ENCODE results near the gene CPEB4.

DNA sequence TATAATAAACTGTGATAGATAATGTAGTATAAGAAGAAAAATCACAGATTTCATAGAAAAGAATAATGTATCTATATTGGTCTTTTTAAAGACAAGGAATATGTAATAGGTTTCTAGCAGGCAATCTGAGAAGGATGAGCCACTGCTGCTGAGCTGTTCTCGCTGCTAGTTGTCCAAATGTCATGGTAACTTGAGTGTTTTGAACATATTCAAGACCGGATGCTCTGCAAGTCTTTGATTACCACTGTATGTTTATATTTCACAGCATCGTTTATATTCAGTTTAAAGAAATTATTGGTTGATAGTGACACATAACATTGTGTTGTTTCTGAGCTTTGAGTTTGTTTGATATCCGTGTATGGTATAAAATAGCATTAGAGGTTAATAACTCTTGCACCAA lies 110.4 kb downstream of the CPEB4 start:
- TF ChIP-seq, protein P1, sequence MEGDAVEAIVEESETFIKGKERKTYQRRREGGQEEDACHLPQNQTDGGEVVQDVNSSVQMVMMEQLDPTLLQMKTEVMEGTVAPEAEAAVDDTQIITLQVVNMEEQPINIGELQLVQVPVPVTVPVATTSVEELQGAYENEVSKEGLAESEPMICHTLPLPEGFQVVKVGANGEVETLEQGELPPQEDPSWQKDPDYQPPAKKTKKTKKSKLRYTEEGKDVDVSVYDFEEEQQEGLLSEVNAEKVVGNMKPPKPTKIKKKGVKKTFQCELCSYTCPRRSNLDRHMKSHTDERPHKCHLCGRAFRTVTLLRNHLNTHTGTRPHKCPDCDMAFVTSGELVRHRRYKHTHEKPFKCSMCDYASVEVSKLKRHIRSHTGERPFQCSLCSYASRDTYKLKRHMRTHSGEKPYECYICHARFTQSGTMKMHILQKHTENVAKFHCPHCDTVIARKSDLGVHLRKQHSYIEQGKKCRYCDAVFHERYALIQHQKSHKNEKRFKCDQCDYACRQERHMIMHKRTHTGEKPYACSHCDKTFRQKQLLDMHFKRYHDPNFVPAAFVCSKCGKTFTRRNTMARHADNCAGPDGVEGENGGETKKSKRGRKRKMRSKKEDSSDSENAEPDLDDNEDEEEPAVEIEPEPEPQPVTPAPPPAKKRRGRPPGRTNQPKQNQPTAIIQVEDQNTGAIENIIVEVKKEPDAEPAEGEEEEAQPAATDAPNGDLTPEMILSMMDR (IDR thresholded peaks at IDR 0.05), result no peak
- no peak for TF ChIP-seq POLR2A (IDR thresholded peaks at IDR 0.05)

Measured in adrenal gland (tissue), 5 donors.